Measurements from ENCODE around the gene GPSM3.

The GPSM3 gene

DNA sequence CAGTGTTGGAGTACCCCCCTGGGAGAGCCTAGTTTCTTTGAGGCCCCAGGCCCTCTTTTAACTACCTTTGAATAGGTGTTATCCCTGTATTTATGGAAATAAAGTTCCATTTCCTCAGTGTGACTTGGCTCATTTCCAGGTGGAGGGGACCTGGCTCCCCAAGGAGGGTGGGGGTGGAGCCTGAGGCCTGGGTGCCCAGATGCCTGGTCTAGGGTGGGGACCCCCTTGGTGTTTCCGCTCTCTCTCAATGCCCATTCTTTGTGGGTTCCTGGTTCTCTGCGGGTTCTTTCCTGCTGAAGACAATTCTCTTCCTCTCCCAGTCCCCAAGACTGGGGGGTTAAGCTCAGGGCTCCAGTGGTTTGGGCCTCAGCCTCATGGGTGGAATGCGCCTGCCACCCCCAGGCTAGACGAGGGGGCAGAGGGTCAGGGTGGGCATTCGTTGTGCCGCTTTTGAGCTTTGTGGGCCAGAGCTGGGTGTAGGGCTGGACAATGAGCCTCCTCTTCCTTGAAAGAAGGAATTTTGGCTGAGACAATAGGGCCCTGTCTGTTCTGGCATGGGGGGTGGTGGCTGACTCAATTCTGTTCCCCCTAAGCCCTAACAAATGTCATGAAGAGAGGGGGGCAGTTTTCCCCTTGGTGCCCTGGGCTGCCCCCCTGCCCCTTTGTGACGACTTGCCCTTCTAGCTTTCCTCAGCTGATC lies 28.7 kb downstream of the GPSM3 start:
- Histone ChIP-seq H3K27ac (replicated peaks) (no peak overlapping the region), H3K27me3 (ENCODE audit: insufficient read depth, poor library complexity, severe bottlenecking) (no peaks in the 10 kb centered on the region), H3K4me3 (replicated peaks; ENCODE audit: insufficient read depth, low read length) (no peak overlapping the region)
- TF ChIP-seq SPI1 (IDR thresholded peaks at IDR 0.05; ENCODE audit: borderline replicate concordance, low read depth) (no peak), GABPA (IDR thresholded peaks at IDR 0.05; ENCODE audit: low read depth) (no peak), POLR2AphosphoS5 (IDR thresholded peaks at IDR 0.05; ENCODE audit: low read depth) (no peak)
- TF ChIP-seq, protein P1, sequence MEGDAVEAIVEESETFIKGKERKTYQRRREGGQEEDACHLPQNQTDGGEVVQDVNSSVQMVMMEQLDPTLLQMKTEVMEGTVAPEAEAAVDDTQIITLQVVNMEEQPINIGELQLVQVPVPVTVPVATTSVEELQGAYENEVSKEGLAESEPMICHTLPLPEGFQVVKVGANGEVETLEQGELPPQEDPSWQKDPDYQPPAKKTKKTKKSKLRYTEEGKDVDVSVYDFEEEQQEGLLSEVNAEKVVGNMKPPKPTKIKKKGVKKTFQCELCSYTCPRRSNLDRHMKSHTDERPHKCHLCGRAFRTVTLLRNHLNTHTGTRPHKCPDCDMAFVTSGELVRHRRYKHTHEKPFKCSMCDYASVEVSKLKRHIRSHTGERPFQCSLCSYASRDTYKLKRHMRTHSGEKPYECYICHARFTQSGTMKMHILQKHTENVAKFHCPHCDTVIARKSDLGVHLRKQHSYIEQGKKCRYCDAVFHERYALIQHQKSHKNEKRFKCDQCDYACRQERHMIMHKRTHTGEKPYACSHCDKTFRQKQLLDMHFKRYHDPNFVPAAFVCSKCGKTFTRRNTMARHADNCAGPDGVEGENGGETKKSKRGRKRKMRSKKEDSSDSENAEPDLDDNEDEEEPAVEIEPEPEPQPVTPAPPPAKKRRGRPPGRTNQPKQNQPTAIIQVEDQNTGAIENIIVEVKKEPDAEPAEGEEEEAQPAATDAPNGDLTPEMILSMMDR (IDR thresholded peaks at IDR 0.05; ENCODE audit: insufficient read depth, low read length) = no peak
- TF ChIP-seq, protein P2, sequence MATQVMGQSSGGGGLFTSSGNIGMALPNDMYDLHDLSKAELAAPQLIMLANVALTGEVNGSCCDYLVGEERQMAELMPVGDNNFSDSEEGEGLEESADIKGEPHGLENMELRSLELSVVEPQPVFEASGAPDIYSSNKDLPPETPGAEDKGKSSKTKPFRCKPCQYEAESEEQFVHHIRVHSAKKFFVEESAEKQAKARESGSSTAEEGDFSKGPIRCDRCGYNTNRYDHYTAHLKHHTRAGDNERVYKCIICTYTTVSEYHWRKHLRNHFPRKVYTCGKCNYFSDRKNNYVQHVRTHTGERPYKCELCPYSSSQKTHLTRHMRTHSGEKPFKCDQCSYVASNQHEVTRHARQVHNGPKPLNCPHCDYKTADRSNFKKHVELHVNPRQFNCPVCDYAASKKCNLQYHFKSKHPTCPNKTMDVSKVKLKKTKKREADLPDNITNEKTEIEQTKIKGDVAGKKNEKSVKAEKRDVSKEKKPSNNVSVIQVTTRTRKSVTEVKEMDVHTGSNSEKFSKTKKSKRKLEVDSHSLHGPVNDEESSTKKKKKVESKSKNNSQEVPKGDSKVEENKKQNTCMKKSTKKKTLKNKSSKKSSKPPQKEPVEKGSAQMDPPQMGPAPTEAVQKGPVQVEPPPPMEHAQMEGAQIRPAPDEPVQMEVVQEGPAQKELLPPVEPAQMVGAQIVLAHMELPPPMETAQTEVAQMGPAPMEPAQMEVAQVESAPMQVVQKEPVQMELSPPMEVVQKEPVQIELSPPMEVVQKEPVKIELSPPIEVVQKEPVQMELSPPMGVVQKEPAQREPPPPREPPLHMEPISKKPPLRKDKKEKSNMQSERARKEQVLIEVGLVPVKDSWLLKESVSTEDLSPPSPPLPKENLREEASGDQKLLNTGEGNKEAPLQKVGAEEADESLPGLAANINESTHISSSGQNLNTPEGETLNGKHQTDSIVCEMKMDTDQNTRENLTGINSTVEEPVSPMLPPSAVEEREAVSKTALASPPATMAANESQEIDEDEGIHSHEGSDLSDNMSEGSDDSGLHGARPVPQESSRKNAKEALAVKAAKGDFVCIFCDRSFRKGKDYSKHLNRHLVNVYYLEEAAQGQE (IDR thresholded peaks at IDR 0.05; ENCODE audit: insufficient replicate concordance, low read depth) = no peak
- no peak for DNase-seq (ENCODE audit: low read depth in 1 of 2, low spot score in 1 of 2)

DNA sequence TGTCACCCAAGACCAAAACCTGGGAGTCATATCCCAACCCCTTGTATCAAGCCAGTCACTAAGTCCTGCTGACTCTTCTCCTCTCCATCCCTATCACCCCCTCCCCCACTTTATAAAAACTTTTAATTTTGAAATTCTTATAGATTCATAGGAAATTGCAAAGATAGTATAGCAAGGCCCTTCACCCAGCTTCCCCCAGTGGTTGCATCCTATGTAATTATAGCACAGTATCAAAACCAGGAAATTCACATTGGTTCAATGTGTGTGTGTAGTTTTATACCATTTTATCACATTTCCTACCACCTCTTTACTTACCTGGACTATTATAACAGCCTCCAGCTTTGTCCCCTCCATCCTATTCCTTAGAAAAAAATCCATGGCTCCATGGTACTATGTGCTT lies 34.4 kb downstream of the GPSM3 start:
- Histone ChIP-seq H3K27me3 (ENCODE audit: insufficient read depth, poor library complexity, severe bottlenecking) (peaks cover 14% of the 10 kb centered on the region), H3K27ac (replicated peaks) (no peak overlapping the region), H3K4me3 (replicated peaks; ENCODE audit: insufficient read depth, low read length) (no peak overlapping the region)
- DNase-seq (ENCODE audit: low read depth in 1 of 2, low spot score in 1 of 2) = no peak
- TF ChIP-seq, protein P2 (IDR thresholded peaks at IDR 0.05; ENCODE audit: insufficient replicate concordance, low read depth) = no peak
- no peak for TF ChIP-seq POLR2AphosphoS5 (IDR thresholded peaks at IDR 0.05; ENCODE audit: low read depth)
- TF ChIP-seq GABPA (IDR thresholded peaks at IDR 0.05; ENCODE audit: low read depth) = no peak

DNA sequence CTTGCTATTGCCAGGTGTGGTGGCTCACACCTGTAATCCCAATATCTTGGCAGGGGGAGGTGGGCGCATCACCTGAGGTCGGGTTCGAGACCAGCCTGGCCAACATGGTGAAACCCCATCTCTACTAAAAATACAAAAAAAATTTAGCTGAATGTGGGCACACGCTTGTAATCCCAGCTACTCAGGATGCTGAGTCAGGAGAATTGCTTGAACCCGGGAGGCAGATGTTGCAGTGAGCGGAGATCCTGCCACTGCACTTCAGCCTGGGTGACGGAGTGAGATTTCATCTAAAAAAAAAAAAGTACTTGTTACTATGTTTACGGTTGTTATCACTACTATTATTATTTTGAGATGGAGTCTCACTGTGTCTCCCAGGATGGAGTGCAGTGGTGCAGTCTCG lies 35.6 kb downstream of the GPSM3 start:
- Histone ChIP-seq H3K27ac (replicated peaks) (no peak overlapping the region), H3K4me3 (replicated peaks; ENCODE audit: insufficient read depth, low read length) (no peak overlapping the region), H3K27me3 (ENCODE audit: insufficient read depth, poor library complexity, severe bottlenecking) (peaks cover 18% of the 10 kb centered on the region)
- TF ChIP-seq, protein P2 (IDR thresholded peaks at IDR 0.05; ENCODE audit: insufficient replicate concordance, low read depth) = no peak
- no peak for TF ChIP-seq SPI1 (IDR thresholded peaks at IDR 0.05; ENCODE audit: borderline replicate concordance, low read depth)
- TF ChIP-seq, protein P1 (IDR thresholded peaks at IDR 0.05; ENCODE audit: insufficient read depth, low read length) = no peak
- TF ChIP-seq POLR2AphosphoS5 (IDR thresholded peaks at IDR 0.05; ENCODE audit: low read depth) = no peak
- no peak for TF ChIP-seq GABPA (IDR thresholded peaks at IDR 0.05; ENCODE audit: low read depth)
- no peak for DNase-seq (ENCODE audit: low read depth in 1 of 2, low spot score in 1 of 2)

All from HL-60 (cell line).